ENCODE results near the gene FHIT.

GRCh38 chr3:61199843-61200242 is 51.4 kb downstream of the FHIT start:
- no peak for TF ChIP-seq POLR2A (IDR thresholded peaks at IDR 0.05)
- TF ChIP-seq CTCF (IDR thresholded peaks at IDR 0.05): no peak
- no peak for TF ChIP-seq EP300 (IDR thresholded peaks at IDR 0.05)

Data from ovary (tissue), 3 donors.